DND-41 (cell line): ENCODE data around the gene GABRA1.

Experiments
- ATAC-seq: fragments of 200-7000 bp; cut with Tn5 transposase; 3 replicates; pipeline ENCODE4 v1.9.1; 2021; ENCODE audit warnings: low read depth; ENCODE audit not compliant: insufficient read depth
- DNase-seq: peaks from one replicate; pipeline ENCODE4 v3.0.0-alpha.2; 2020
- H2AFZ ChIP-seq: 2 replicates; pipeline ENCODE4 v1.6.0; 2012; ENCODE audit warnings: low read depth, low read length
- H3K27ac ChIP-seq: 2 replicates; pipeline ENCODE4 v1.5.1; 2012; ENCODE audit warnings: low read length, inconsistent platforms
- H3K27me3 ChIP-seq: fragments of 200-600 bp; sonication (generic); 2 replicates; pipeline ENCODE4 v1.6.0; 2012; ENCODE audit warnings: low read length, mild to moderate bottlenecking, inconsistent platforms; ENCODE audit not compliant: insufficient read depth, poor library complexity
- H3K36me3 ChIP-seq: 2 replicates; pipeline ENCODE4 v1.5.1; 2012; ENCODE audit warnings: low read length, inconsistent platforms; ENCODE audit not compliant: insufficient read depth
- H3K4me1 ChIP-seq: 2 replicates; pipeline ENCODE4 v1.5.1; 2012; ENCODE audit warnings: mild to moderate bottlenecking, low read length; ENCODE audit not compliant: insufficient read depth
- H3K4me2 ChIP-seq: 2 replicates; pipeline ENCODE4 v1.6.0; 2012; ENCODE audit warnings: mild to moderate bottlenecking, moderate library complexity, low read length, inconsistent platforms; ENCODE audit not compliant: insufficient read depth
- H3K4me3 ChIP-seq, 2 experiments: fragments of 200-600 bp in 1 of 2; shearing (Covaris generic) in 1 of 2; 2 replicates each; pipeline ENCODE4 v1.5.1; 2012 to 2016; ENCODE audit warnings: inconsistent platforms in 2 of 2, low read length in 2 of 2, mild to moderate bottlenecking in 2 of 2, low read depth in 1 of 2, moderate library complexity in 1 of 2
- H3K79me2 ChIP-seq: 2 replicates; pipeline ENCODE4 v1.6.0; 2012; ENCODE audit warnings: low read length, inconsistent platforms; ENCODE audit not compliant: insufficient read depth
- H3K9ac ChIP-seq: 2 replicates; pipeline ENCODE4 v1.6.0; 2012; ENCODE audit warnings: low read depth, mild to moderate bottlenecking, inconsistent platforms, low read length, moderate library complexity
- H3K9me3 ChIP-seq: 2 replicates; pipeline ENCODE4 v1.5.1; 2012; ENCODE audit warnings: low read length, moderate library complexity, mild to moderate bottlenecking, inconsistent platforms; ENCODE audit not compliant: insufficient read depth, severe bottlenecking
- H4K20me1 ChIP-seq: 2 replicates; pipeline ENCODE4 v1.6.0; 2012; ENCODE audit warnings: low read length; ENCODE audit not compliant: insufficient read depth
- EZH2 ChIP-seq: IDR thresholded peaks from 3 replicates; pipeline ENCODE4 v1.6.1; 2012; ENCODE audit warnings: borderline replicate concordance, low read depth, mild to moderate bottlenecking, moderate library complexity, low read length, inconsistent platforms; ENCODE audit not compliant: severe bottlenecking
- TF ChIP-seq, protein P1 (sequence below): IDR thresholded peaks from 2 replicates; pipeline ENCODE4 v1.5.1; 2012; ENCODE audit warnings: borderline replicate concordance, low read length, moderate library complexity, mild to moderate bottlenecking; ENCODE audit not compliant: poor library complexity, severe bottlenecking; ENCODE audit errors: extremely low read depth

GABRA1 gene

DNA sequence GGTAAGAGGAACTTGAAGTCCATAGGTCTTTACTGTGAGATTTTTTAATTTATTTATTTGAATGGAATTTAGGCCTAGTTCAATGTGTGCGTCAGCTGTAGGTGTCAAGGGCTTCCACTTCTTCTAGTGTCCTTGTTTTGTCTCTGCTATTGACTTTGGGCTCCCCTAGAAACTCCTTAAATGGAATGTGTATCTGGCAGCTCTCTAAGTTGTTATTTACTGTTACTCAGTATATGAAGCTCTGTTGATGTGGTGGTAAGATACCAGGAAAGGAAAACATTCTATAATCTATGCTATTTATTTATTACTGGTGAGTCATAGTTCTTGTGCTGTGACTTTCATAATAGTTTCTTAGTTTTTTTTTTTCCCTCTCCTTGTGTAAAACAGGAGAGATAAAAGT lies 97.1 kb downstream of the GABRA1 start:
- TF ChIP-seq EZH2 = no peak
- TF ChIP-seq, protein P1, sequence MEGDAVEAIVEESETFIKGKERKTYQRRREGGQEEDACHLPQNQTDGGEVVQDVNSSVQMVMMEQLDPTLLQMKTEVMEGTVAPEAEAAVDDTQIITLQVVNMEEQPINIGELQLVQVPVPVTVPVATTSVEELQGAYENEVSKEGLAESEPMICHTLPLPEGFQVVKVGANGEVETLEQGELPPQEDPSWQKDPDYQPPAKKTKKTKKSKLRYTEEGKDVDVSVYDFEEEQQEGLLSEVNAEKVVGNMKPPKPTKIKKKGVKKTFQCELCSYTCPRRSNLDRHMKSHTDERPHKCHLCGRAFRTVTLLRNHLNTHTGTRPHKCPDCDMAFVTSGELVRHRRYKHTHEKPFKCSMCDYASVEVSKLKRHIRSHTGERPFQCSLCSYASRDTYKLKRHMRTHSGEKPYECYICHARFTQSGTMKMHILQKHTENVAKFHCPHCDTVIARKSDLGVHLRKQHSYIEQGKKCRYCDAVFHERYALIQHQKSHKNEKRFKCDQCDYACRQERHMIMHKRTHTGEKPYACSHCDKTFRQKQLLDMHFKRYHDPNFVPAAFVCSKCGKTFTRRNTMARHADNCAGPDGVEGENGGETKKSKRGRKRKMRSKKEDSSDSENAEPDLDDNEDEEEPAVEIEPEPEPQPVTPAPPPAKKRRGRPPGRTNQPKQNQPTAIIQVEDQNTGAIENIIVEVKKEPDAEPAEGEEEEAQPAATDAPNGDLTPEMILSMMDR = no peak
- H3K4me3 ChIP-seq = no peak overlapping the region
- H3K4me2 ChIP-seq = no peak overlapping the region
- H3K79me2 ChIP-seq = no peaks in the 10 kb centered on the region
- DNase-seq (no peak), ATAC-seq (no peak)
- H2AFZ ChIP-seq = no peak overlapping the region
- no peaks in the 10 kb centered on the region for H3K9me3 ChIP-seq
- no peaks in the 10 kb centered on the region for H3K4me1 ChIP-seq
- H4K20me1 ChIP-seq = no peaks in the 10 kb centered on the region
- no peaks in the 10 kb centered on the region for H3K36me3 ChIP-seq
- H3K27ac ChIP-seq = no peak overlapping the region
- H3K9ac ChIP-seq = no peak overlapping the region
- H3K27me3 ChIP-seq = no peaks in the 10 kb centered on the region

DNA sequence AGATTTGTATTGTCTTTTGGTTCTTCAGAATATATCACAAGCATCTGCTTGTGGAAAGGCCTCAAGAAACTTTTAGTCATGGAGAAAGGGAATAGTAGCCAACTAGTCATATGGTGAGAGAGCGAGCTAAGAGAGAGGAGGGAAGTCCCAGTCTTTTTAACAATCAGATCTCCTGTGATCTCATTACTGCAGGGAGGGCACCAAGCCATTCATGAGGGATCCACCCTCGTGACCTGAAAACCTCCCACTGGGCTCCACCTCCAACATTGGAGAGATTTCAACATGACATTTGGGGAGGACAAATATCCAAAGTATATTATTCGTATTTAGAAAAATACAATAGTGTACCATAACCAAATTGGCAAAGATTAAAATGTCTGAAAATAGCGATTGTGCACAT lies 99.0 kb downstream of the GABRA1 start:
- H3K9ac ChIP-seq = no peak overlapping the region
- no peaks in the 10 kb centered on the region for H3K36me3 ChIP-seq
- no peaks in the 10 kb centered on the region for H4K20me1 ChIP-seq
- H3K27ac ChIP-seq = no peak overlapping the region
- H3K79me2 ChIP-seq = no peaks in the 10 kb centered on the region
- TF ChIP-seq, protein P1 = no peak
- TF ChIP-seq EZH2 = no peak
- H3K4me2 ChIP-seq = no peak overlapping the region
- DNase-seq (no peak), ATAC-seq (no peak)
- H3K9me3 ChIP-seq = no peaks in the 10 kb centered on the region
- H3K4me3 ChIP-seq = no peak overlapping the region
- no peaks in the 10 kb centered on the region for H3K27me3 ChIP-seq
- no peak overlapping the region for H2AFZ ChIP-seq
- no peaks in the 10 kb centered on the region for H3K4me1 ChIP-seq
